H1 (cell line): ENCODE results near the gene FRMD4A. TPM values are rescaled to one million over a fixed set of nuclear protein-coding genes. Genes with fewer than 3 reads are reported as not detected.

Experiments used
- CTCF ChIA-PET: fragments of 300-600 bp; sonication (Branson Sonifier 250); formaldehyde crosslinking; loops from one replicate; lab custom pipeline; 2021; ENCODE audit not compliant: partially characterized antibody; lab: Charles Lee
- POLR2A ChIA-PET: fragments of 300-600 bp; sonication (Branson Sonifier 250); formaldehyde crosslinking; loops from one replicate; lab custom pipeline; 2021; ENCODE audit warnings: inconsistent platforms; ENCODE audit not compliant: partially characterized antibody; lab: Charles Lee
- DNase-seq, 2 experiments: peaks; one replicate each; pipeline versions ENCODE4 v3.0.0 to v3.0.0-alpha.2; 2010 to 2022; ENCODE audit warnings: low spot score in 2 of 2, low read depth in 1 of 2, mixed read lengths in 1 of 2
- FAIRE-seq: peaks from 2 replicates; lab custom pipeline; 2011; peaks lifted over from hg19 to GRCh38; lab: Jason Lieb, UNC
- H2AFZ ChIP-seq: 2 replicates; pipeline ENCODE4 v1.8.1; 2012; ENCODE audit warnings: low read length, inconsistent platforms
- H2AK5ac ChIP-seq: 2 replicates; pipeline ENCODE4 v1.6.1; 2013; ENCODE audit warnings: low read depth, low read length
- H2BK120ac ChIP-seq: replicated peaks from 2 replicates; pipeline ENCODE3; 2013; ENCODE audit warnings: low read depth, low read length, inconsistent platforms
- H2BK12ac ChIP-seq: 2 replicates; pipeline ENCODE4 v1.6.1; 2013; ENCODE audit warnings: low read depth, low read length
- H2BK15ac ChIP-seq: 2 replicates; pipeline ENCODE4 v1.6.1; 2013; ENCODE audit warnings: low read length
- H2BK20ac ChIP-seq: 2 replicates; pipeline ENCODE4 v1.6.1; 2013; ENCODE audit warnings: low read length
- H2BK5ac ChIP-seq: 2 replicates; pipeline ENCODE4 v1.6.1; 2013; ENCODE audit warnings: low read depth, low read length
- H3K14ac ChIP-seq: 2 replicates; pipeline ENCODE4 v1.6.1; 2013; ENCODE audit warnings: inconsistent platforms; ENCODE audit not compliant: insufficient read length
- H3K18ac ChIP-seq: 2 replicates; pipeline ENCODE4 v1.6.1; 2013; ENCODE audit warnings: low read length; ENCODE audit errors: extremely low read depth
- H3K23ac ChIP-seq: 2 replicates; pipeline ENCODE4 v1.6.1; 2013; ENCODE audit warnings: inconsistent platforms; ENCODE audit not compliant: insufficient read length
- H3K23me2 ChIP-seq: 2 replicates; pipeline ENCODE4 v1.6.1; 2013; ENCODE audit warnings: low read depth, low read length
- H3K27ac ChIP-seq: 2 replicates; pipeline ENCODE4 v1.6.1; 2011; ENCODE audit warnings: low read depth, low read length, inconsistent platforms
- H3K27me3 ChIP-seq, 4 experiments: replicated peaks in 1 of 4; 1 replicate in 1 of 4; 2 replicates in 3 of 4; pipeline versions ENCODE4 v1.6.1 to v1.8.1; 2011 to 2013; ENCODE audit warnings: low read length in 3 of 4, mild to moderate bottlenecking in 3 of 4, inconsistent platforms in 2 of 4, mixed read lengths in 2 of 4, moderate library complexity in 1 of 4; ENCODE audit not compliant: control insufficient read depth in 3 of 4, insufficient read depth in 3 of 4; ENCODE audit errors: extremely low read depth in 1 of 4
- H3K36me3 ChIP-seq, 4 experiments: 2 replicates each; pipeline versions ENCODE4 v1.6.1 to v1.8.1; 2011 to 2013; ENCODE audit warnings: mild to moderate bottlenecking in 4 of 4, low read length in 3 of 4, moderate library complexity in 2 of 4, control low read depth in 1 of 4, inconsistent platforms in 1 of 4; ENCODE audit not compliant: insufficient read depth in 4 of 4, control insufficient read depth in 2 of 4
- H3K4ac ChIP-seq: replicated peaks from 2 replicates; pipeline ENCODE3; 2013; ENCODE audit warnings: low read length, low read depth, mixed read lengths, inconsistent platforms; ENCODE audit not compliant: insufficient read length
- H3K4me1 ChIP-seq, 4 experiments: replicated peaks in 1 of 4; 1 replicate in 1 of 4; 2 replicates in 3 of 4; pipeline versions ENCODE4 v1.6.1 to v1.8.1; 2011 to 2013; ENCODE audit warnings: low read length in 3 of 4, inconsistent platforms in 2 of 4, mixed read lengths in 1 of 4; ENCODE audit not compliant: insufficient read depth in 4 of 4, control insufficient read depth in 3 of 4
- H3K4me2 ChIP-seq, 2 experiments: 2 replicates each; pipeline versions ENCODE4 v1.6.1 to v1.8.1; 2011 to 2013; ENCODE audit warnings: low read depth in 2 of 2, low read length in 2 of 2, control low read depth in 1 of 2, inconsistent platforms in 1 of 2, mild to moderate bottlenecking in 1 of 2; ENCODE audit not compliant: insufficient read depth in 1 of 2
- H3K4me3 ChIP-seq, 4 experiments: fragments of 200-600, 300-600 bp in 1 of 4; sonication (generic), shearing (Covaris generic), sonication (Bioruptor Twin) in 1 of 4; 2 replicates each; pipeline versions ENCODE4 v1.5.1 to v1.8.1; 2011 to 2016; ENCODE audit warnings: low read length in 4 of 4, low read depth in 3 of 4, control low read depth in 2 of 4, inconsistent platforms in 2 of 4, mild to moderate bottlenecking in 2 of 4, mixed read lengths in 1 of 4, moderate library complexity in 1 of 4; ENCODE audit not compliant: insufficient read depth in 2 of 4; ENCODE audit errors: extremely low read depth in 1 of 4
- H3K56ac ChIP-seq: replicated peaks from 2 replicates; pipeline ENCODE3; 2013; ENCODE audit warnings: low read depth, mild to moderate bottlenecking, mixed read lengths, low read length, inconsistent platforms; ENCODE audit not compliant: insufficient read length
- H3K79me1 ChIP-seq: 2 replicates; pipeline ENCODE4 v1.6.1; 2013; ENCODE audit warnings: low read depth, low read length, control low read depth
- H3K79me2 ChIP-seq, 2 experiments: 2 replicates each; pipeline versions ENCODE4 v1.6.1 to v1.8.1; 2012 to 2013; ENCODE audit warnings: low read length in 2 of 2, mild to moderate bottlenecking in 2 of 2, inconsistent platforms in 1 of 2; ENCODE audit not compliant: insufficient read depth in 2 of 2, control insufficient read depth in 1 of 2
- H3K9ac ChIP-seq, 4 experiments: replicated peaks in 1 of 4; 1 replicate in 1 of 4; 2 replicates in 3 of 4; pipeline versions ENCODE4 v1.6.1 to v1.8.1; 2011 to 2013; ENCODE audit warnings: low read depth in 3 of 4, low read length in 3 of 4, control low read depth in 2 of 4, mild to moderate bottlenecking in 2 of 4, moderate library complexity in 2 of 4, inconsistent platforms in 1 of 4; ENCODE audit errors: extremely low read depth in 1 of 4
- H3K9me3 ChIP-seq, 2 experiments: 2 replicates each; pipeline versions ENCODE4 v1.6.1 to v1.8.1; 2012 to 2013; ENCODE audit warnings: mild to moderate bottlenecking in 2 of 2, moderate library complexity in 2 of 2, control low read depth in 1 of 2, inconsistent platforms in 1 of 2, low read depth in 1 of 2, low read length in 1 of 2, mixed read lengths in 1 of 2; ENCODE audit not compliant: insufficient read depth in 2 of 2
- H4K20me1 ChIP-seq, 2 experiments: replicated peaks in 1 of 2; 2 replicates each; pipeline versions ENCODE3 to v1.8.1; 2011 to 2013; ENCODE audit warnings: inconsistent platforms in 2 of 2, low read length in 2 of 2, mild to moderate bottlenecking in 1 of 2; ENCODE audit not compliant: insufficient read depth in 2 of 2, control insufficient read depth in 1 of 2
- H4K5ac ChIP-seq: 2 replicates; pipeline ENCODE4 v1.6.1; 2013; ENCODE audit warnings: low read length, low read depth, mixed read lengths, inconsistent platforms; ENCODE audit not compliant: insufficient read length
- H4K8ac ChIP-seq: 2 replicates; pipeline ENCODE4 v1.8.0; 2013; ENCODE audit warnings: mild to moderate bottlenecking, moderate library complexity, low read length, inconsistent platforms; ENCODE audit not compliant: insufficient read depth; ENCODE audit errors: extremely low read depth
- H4K91ac ChIP-seq: replicated peaks from 2 replicates; pipeline ENCODE3; 2013; ENCODE audit warnings: low read length, mixed read lengths, inconsistent platforms; ENCODE audit not compliant: insufficient read length
- CBX8 ChIP-seq: fragments of 300-800, 300-1000 bp; sonication (generic); IDR thresholded peaks from 2 replicates; pipeline ENCODE4 v1.7.1; 2016; ENCODE audit warnings: low read depth, low read length, borderline replicate concordance
- CEBPB ChIP-seq: IDR thresholded peaks from 2 replicates; pipeline ENCODE4 v1.6.1; 2012; ENCODE audit warnings: low read depth, low read length
- JUN ChIP-seq: IDR thresholded peaks from 2 replicates; pipeline ENCODE4 v1.6.1; 2011; ENCODE audit warnings: low read depth, mild to moderate bottlenecking, improper control_type of control experiment, low read length
- KDM1A ChIP-seq: fragments of 200-600, 300-600 bp; sonication (generic); IDR thresholded peaks from 2 replicates; pipeline ENCODE4 v1.7.1; 2016; ENCODE audit warnings: mild to moderate bottlenecking, low read length, borderline replicate concordance
- KDM4A ChIP-seq: IDR thresholded peaks from one replicate; pipeline ENCODE4 v1.7.1; 2012; ENCODE audit warnings: low read depth, mild to moderate bottlenecking, moderate library complexity, low read length, inconsistent platforms; ENCODE audit not compliant: severe bottlenecking
- SP2 ChIP-seq: IDR thresholded peaks from 2 replicates; pipeline ENCODE4 v1.6.1; 2012; ENCODE audit warnings: mild to moderate bottlenecking, low read length, inconsistent platforms
- WGBS, 2 experiments: shearing (Covaris generic) in 1 of 2; methylation state at CpG; one replicate each; pipeline versions ENCODE4 v1.1.6 to v1.1.7; 2013 to 2015; ENCODE audit warnings: low lambda C conversion rate in 2 of 2, mixed read lengths in 2 of 2, inconsistent platforms in 1 of 2, low coverage in 1 of 2, missing lambda C conversion rate in 1 of 2; ENCODE audit not compliant: insufficient replicate concordance in 2 of 2, insufficient coverage in 1 of 2, insufficient read length in 1 of 2; ENCODE audit errors: extremely low coverage in 1 of 2, missing lambda C conversion rate in 1 of 2; 5-methylcytosine and 5-hydroxymethylcytosine counted together
- polyA plus RNA-seq, 7 experiments: library from polyadenylated mRNA; depleted of rRNA in 3 of 7; stranded (reverse) in 5 of 7; unstranded in 2 of 7; fragments of >200 nt in 5 of 7; fragments of 200-250 nt in 2 of 7; gene quantifications; 1 replicate in 5 of 7; 2 replicates in 1 of 7; 4 replicates in 1 of 7; pipeline versions ENCODE4 v1.2.1 to v1.2.3, GENCODE V29; 2011 to 2013; ENCODE audit warnings: missing spikeins in 2 of 7, mixed read lengths in 2 of 7
- total RNA-seq: library from RNA; stranded (reverse); fragmentation: NEBNext Ultra II Directional; extraction: Animal tissue kit (Norgen Biotek cat#: 25700); gene quantifications from 2 replicates; pipeline ENCODE4 v1.2.1, GENCODE V29; 2021
- TF ChIP-seq, protein P1 (sequence below): IDR thresholded peaks from 2 replicates; pipeline ENCODE4 v1.6.1; 2012; ENCODE audit warnings: low read length, inconsistent platforms
- TF ChIP-seq, protein P2 (sequence below): IDR thresholded peaks from 2 replicates; pipeline ENCODE4 v1.6.1; 2012; ENCODE audit warnings: inconsistent platforms

The FRMD4A gene
- total and polyA plus RNA-seq, 2 of the 8 experiments (the other 6 are each of a cell fraction or from before 2014, with no cell fraction given), result 38.6 to 39.6 TPM

DNA sequence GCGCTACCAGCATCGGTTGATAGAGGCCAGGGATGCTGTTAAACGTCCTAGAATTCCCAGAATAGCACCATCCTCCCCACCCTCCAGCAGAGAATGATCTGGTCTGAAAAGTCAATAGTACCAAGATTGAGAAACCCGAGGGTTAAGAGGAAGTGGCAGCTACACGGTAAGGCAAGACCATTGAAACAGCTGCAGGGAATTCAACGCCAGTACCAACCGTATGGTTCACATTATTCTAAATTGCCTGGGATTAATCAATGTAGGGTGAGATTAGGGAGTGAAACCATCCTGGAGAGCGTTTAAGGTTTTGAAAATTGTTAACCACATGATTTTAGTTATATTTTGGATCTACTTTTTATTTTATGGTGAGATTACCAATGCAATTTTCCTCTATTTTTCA lies 391.8 kb downstream of the FRMD4A start:
- CTCF ChIA-PET, result interaction anchor here (1.2 kb wide), 1 partner anchor 94 kb away, joined by 3 read pairs; no protein-coding TSS in a partner anchor
- Histone ChIP-seq H2BK20ac (no peak overlapping the region), H3K4ac (no peak overlapping the region), H3K4me3 (no peak overlapping the region), H3K4me1 (peaks cover 0 to 7% (median 1%) of the 10 kb centered on the region in 4 experiments; a peak in 3 of 7 replicates), H4K91ac (no peak overlapping the region), H3K23me2 (no peaks in the 10 kb centered on the region), H3K14ac (no peak overlapping the region), H2BK5ac (no peak overlapping the region), H4K8ac (no peak overlapping the region), H3K79me2 (no peaks in the 10 kb centered on the region), H2AFZ (no peak overlapping the region), H3K36me3 (no peaks in the 10 kb centered on the region), H3K27ac (no peak overlapping the region), H4K20me1 (no peaks in the 10 kb centered on the region), H2BK12ac (no peak overlapping the region), H3K79me1 (no peaks in the 10 kb centered on the region), H2BK120ac (no peak overlapping the region), H3K4me2 (no peak overlapping the region), H3K27me3 (no peaks in the 10 kb centered on the region), H3K9me3 (no peaks in the 10 kb centered on the region), H3K9ac (no peak overlapping the region), H3K56ac (no peak overlapping the region), H4K5ac (no peak overlapping the region), H2AK5ac (no peak overlapping the region), H2BK15ac (no peak overlapping the region), H3K18ac (no peak overlapping the region), H3K23ac (no peak overlapping the region)
- TF ChIP-seq JUN, result no peak
- TF ChIP-seq, protein P1, sequence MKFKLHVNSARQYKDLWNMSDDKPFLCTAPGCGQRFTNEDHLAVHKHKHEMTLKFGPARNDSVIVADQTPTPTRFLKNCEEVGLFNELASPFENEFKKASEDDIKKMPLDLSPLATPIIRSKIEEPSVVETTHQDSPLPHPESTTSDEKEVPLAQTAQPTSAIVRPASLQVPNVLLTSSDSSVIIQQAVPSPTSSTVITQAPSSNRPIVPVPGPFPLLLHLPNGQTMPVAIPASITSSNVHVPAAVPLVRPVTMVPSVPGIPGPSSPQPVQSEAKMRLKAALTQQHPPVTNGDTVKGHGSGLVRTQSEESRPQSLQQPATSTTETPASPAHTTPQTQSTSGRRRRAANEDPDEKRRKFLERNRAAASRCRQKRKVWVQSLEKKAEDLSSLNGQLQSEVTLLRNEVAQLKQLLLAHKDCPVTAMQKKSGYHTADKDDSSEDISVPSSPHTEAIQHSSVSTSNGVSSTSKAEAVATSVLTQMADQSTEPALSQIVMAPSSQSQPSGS, result no peak
- no peak for TF ChIP-seq KDM4A
- TF ChIP-seq SP2, result no peak
- no peak for TF ChIP-seq CBX8
- TF ChIP-seq KDM1A, result no peak
- TF ChIP-seq CEBPB, result no peak
- TF ChIP-seq, protein P2, sequence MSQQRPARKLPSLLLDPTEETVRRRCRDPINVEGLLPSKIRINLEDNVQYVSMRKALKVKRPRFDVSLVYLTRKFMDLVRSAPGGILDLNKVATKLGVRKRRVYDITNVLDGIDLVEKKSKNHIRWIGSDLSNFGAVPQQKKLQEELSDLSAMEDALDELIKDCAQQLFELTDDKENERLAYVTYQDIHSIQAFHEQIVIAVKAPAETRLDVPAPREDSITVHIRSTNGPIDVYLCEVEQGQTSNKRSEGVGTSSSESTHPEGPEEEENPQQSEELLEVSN, result no peak
- no peak for DNase-seq
- FAIRE-seq, result no peak
- POLR2A ChIA-PET, result no interaction called here
- WGBS, 2 experiments, result 85% methylated on average over 8 of the region's 8 CpGs; no CpG with 5 or more reads in 1 of the 2 experiments
